GM12873 (cell line): Measurements from ENCODE around the gene TXNDC12.

ENCODE experiments used
- TF ChIP-seq, protein P1 (sequence below): IDR thresholded peaks from 2 replicates; pipeline ENCODE4 v1.5.1; 2012; ENCODE audit warnings: low read depth, mild to moderate bottlenecking, moderate library complexity, low read length, control low read depth; ENCODE audit not compliant: insufficient read depth; ENCODE audit errors: missing control alignments

TXNDC12 gene

DNA sequence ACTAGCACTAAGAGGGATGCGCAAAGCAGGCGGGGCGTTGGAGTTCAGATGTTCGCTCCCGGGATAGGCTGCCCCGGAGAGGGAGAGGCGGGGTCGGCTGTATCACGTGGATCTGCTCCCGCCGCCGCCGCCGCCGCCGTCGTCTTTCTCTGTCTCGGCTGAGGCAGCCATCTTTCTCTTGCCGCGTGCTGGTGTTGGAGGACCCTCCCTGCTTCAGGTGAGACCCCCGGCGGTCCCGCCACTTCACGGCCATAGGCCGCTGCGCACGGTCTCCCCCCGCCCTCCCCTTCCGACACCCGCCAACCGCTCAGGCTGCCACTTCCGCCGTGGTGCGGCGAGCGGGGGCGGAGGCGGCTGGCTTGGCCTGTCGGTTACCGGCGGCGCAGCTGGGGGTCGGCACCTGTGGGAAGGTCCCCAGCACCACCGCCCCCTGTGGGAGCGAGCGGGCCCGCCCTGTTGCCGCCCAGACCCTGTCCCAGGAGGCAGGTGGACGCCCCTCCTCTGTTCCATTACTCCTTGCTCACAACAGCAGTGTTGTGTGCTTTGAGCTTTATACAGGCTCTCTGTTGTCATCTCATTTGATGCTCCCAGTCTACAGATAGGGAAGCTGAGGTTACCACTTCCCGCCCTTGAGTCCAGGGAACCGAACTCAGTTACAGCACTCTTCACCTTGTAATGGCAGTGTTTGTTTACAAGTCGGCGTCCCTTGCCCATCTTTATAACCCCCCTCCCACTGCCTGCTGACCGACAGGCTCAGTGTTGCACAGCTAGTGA lies 1.4 kb upstream of the TXNDC12 start, which contains the start of gene BTF3L4:
TSS of gene BTF3L4 (plus strand) at position 133 of the 774 bp plus-strand sequence. CDS start 3,553 bp downstream, outside the sequence.
- TF ChIP-seq, protein P1, sequence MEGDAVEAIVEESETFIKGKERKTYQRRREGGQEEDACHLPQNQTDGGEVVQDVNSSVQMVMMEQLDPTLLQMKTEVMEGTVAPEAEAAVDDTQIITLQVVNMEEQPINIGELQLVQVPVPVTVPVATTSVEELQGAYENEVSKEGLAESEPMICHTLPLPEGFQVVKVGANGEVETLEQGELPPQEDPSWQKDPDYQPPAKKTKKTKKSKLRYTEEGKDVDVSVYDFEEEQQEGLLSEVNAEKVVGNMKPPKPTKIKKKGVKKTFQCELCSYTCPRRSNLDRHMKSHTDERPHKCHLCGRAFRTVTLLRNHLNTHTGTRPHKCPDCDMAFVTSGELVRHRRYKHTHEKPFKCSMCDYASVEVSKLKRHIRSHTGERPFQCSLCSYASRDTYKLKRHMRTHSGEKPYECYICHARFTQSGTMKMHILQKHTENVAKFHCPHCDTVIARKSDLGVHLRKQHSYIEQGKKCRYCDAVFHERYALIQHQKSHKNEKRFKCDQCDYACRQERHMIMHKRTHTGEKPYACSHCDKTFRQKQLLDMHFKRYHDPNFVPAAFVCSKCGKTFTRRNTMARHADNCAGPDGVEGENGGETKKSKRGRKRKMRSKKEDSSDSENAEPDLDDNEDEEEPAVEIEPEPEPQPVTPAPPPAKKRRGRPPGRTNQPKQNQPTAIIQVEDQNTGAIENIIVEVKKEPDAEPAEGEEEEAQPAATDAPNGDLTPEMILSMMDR: no peak

DNA sequence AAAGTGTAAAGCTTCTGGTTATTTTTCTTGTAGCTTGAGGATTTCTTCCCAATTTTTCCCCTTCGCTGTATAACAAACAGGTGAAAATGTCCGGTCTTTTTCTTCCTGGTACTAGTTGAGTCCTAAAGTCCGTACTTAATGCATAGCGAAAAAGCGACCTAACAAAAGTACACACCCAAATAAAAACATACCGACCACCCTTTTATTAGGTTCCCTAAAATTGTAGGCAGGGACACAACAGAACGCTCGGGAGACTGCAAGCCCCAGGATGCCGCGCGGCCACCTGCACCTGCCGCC lies 823 bp upstream of the TXNDC12 start:
- TF ChIP-seq, protein P1: no peak

DNA sequence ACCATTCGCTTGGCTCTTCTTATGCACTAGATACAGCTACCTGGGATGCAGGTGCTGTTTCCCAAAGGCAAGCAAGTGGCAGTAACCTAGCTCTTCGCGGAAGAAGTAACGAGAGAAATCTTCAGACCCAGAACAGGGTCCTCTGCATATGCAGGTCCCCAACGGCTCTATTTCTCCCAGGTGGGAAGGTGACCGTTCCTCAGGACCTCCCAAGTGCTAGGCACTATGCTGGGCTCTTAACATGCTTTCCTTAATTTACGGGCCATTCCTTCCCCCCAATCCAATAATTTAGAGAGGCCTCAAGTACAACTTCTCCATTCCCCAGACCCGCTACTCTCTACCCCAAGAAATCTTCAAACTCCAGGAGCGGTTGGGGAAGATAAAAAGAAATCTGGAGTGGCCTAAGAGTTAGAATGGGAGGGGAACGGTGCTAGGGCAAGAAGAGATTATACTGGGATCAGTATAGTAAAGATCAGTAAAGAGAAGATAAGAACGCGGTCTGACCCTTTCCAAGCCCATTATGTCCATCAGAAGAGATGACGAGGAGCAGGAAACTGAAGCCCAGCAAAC lies 410 bp downstream of the TXNDC12 start:
- TF ChIP-seq, protein P1: no peak

DNA sequence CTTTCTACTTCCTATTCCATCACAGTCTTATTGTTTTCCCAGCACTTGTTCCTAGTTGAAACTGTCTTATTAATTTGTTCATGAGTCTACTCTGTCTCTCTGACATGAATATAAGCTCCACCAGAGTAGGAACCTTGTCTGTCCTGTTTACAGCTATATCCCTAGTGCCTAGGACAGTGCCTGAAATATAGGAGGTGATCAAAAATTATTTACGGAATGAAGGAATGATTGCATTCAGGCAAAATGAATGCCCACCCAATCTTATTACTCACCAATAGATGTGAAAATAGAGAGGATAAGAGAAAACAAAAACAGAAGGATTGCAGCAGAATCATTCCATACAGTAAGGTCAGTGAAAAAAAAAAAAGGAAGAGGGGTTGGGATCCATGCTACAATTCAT lies 1.1 kb downstream of the TXNDC12 start:
- TF ChIP-seq, protein P1: no peak

DNA sequence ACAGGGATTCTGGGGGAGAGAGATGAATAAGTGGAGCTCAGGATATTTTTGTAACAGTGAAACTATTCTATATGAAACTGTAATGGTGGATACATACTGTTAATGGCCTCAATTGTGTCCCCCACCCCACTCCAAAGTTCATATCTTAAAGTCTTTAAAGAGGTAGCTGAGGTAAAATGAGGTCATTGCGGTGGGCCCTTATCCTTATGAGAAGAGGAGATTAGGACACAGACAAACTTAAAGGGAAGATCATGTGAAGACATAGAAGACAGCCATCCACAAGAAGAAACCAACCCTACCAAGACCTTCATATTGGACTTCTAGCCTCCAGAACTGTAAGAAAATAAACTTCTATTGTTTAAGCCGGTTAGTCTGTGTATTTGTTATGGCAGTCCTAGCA lies 9.8 kb downstream of the TXNDC12 start:
- TF ChIP-seq, protein P1: no peak

DNA sequence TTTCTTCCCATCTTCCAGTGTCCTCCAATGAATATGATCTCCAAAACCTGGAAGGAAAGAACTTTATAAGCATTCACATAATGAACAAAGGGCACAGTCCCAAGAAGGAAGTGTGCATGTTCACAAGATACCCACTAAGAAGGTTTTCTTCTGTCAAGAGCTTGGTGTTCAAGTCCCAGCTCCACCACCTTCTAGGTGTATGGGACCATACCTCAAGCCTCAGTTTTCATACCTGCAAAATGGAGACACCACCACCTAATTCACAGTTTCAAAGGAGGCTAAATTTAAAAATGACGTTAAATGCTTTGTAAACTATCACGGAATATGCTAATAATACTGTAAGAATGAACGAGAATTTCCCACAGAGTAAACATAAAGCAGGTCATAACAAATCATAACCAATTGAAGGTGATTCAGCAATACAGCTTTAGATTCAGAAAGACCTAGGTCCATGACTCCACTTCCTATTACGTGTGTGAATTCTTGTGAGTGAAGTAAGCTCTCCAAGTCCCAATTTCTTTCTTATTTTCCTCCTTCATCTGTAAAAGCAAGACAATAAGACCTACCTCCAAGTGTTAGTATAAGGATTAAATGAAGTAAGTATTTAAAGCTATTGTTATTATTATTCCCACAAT lies 13.3 kb downstream of the TXNDC12 start:
- TF ChIP-seq, protein P1: no peak

DNA sequence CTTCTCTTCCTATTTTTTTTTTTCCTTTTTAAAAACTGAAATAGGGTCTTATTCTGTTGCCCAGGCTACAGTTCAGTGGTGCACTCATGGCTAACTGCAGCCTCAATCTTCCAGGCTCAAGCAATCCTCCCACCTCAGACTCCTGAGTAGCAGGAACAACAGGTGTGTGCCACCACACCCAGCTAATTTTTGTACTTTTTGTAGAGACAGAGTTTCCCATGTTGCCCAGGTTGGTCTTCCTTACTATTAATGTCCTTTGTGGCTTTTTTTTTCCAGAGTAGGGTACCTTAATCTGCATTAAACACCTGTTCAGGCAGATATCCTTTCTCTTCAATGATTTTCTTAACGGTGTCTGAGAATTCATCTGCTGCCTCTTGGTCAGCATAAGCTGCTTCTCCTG lies 17.1 kb downstream of the TXNDC12 start:
- TF ChIP-seq, protein P1: no peak
